Vagina (tissue), 2 donors: ENCODE measurements around the gene AGBL5. TPM values are rescaled to one million over a fixed set of nuclear protein-coding genes. Genes with fewer than 3 reads are reported as not detected.

Source experiments
- DNase-seq, 2 donors: peaks; one replicate each; pipeline ENCODE4 v3.0.0-alpha.2; 2017; ENCODE audit errors: extremely low spot score in 2 of 2
- H3K27ac ChIP-seq: fragments of 200-600 bp; sonication (generic); one replicate; pipeline ENCODE4 v1.5.1; 2019
- H3K27me3 ChIP-seq: fragments of 200-600 bp; sonication (generic); one replicate; pipeline ENCODE4 v1.5.1; 2019
- H3K36me3 ChIP-seq, 2 donors: fragments of 200-600 bp; sonication (generic); one replicate each; pipeline ENCODE4 v1.5.1; 2017 to 2019
- H3K4me1 ChIP-seq: fragments of 200-600 bp; sonication (generic); one replicate; pipeline ENCODE4 v1.5.1; 2019
- H3K4me3 ChIP-seq, 2 donors: fragments of 200-600 bp; sonication (generic); 1 replicate in 1 of 2; 2 replicates in 1 of 2; pipeline ENCODE4 v1.5.1; 2016 to 2019
- H3K9me3 ChIP-seq: fragments of 200-600 bp; sonication (generic); one replicate; pipeline ENCODE4 v1.5.1; 2019
- CTCF ChIP-seq, 3 experiments: fragments of 450-650 bp in 2 of 3; fragments of 200-600 bp in 1 of 3; sonication (generic) in 1 of 3; IDR thresholded peaks; one replicate each; pipeline ENCODE4 v1.5.1; 2017 to 2019; ENCODE audit warnings: antibody characterized with exemption in 3 of 3, mild to moderate bottlenecking in 2 of 3, moderate library complexity in 2 of 3
- POLR2A ChIP-seq, 2 donors: fragments of 450-650 bp; IDR thresholded peaks; one replicate each; pipeline ENCODE4 v1.6.1; 2017; ENCODE audit warnings: antibody characterized with exemption in 2 of 2, mild to moderate bottlenecking in 2 of 2, moderate library complexity in 2 of 2
- POLR2AphosphoS5 ChIP-seq, 2 donors: sonication (generic); formaldehyde crosslinking; IDR thresholded peaks; one replicate each; pipeline ENCODE4 v1.9.0; 2017; ENCODE audit warnings: antibody characterized with exemption in 2 of 2, mild to moderate bottlenecking in 2 of 2, low read depth in 1 of 2; ENCODE audit not compliant: insufficient read depth in 1 of 2
- intact Hi-C: fragments of 100-400 bp; cut with DNase I; formaldehyde crosslinking; loops from one replicate; pipeline ENCODE4 v1.15.1; 2023
- total RNA-seq: library from RNA; depleted of rRNA; stranded (reverse); fragments of >200 nt; gene quantifications from one replicate; pipeline ENCODE4 v1.2.3, GENCODE V29; 2016

AGBL5 gene
- total RNA-seq, 1 donor from 2014 or later: 8.8 TPM

GRCh38 chr2:27095745-27096651 lies 44.5 kb downstream of the AGBL5 start:
- H3K4me3 ChIP-seq: peak overlapping the region; percentile 34 to 43
- DNase-seq: no peak
- intact Hi-C loops: loop anchor here (2.0 to 5.0 kb wide), 2 partner anchors 73 to 186 kb away; partner anchors contain the start of gene TRIM54
- no peaks in the 10 kb centered on the region for H3K27me3 ChIP-seq
- peak in 1 of 2 donors; percentile 37 for TF ChIP-seq POLR2AphosphoS5 (IDR thresholded peaks at IDR 0.05; ENCODE audit: insufficient read depth in 1 of 2, low read depth in 1 of 2)
- no peak for TF ChIP-seq POLR2A (IDR thresholded peaks at IDR 0.05)
- TF ChIP-seq CTCF (IDR thresholded peaks at IDR 0.05): no peak
- no peaks in the 10 kb centered on the region for H3K36me3 ChIP-seq
- H3K4me1 ChIP-seq: peaks cover 8% of the 10 kb centered on the region
- H3K9me3 ChIP-seq: no peaks in the 10 kb centered on the region
- no peak overlapping the region for H3K27ac ChIP-seq

- H3K36me3 ChIP-seq: no peaks in the 10 kb centered on the region
- no peak overlapping the region for H3K27ac ChIP-seq
- no peaks in the 10 kb centered on the region for H3K9me3 ChIP-seq
- no peak overlapping the region for H3K4me3 ChIP-seq
- TF ChIP-seq CTCF (IDR thresholded peaks at IDR 0.05) (no peak), POLR2A (IDR thresholded peaks at IDR 0.05) (no peak), POLR2AphosphoS5 (IDR thresholded peaks at IDR 0.05; ENCODE audit: insufficient read depth in 1 of 2, low read depth in 1 of 2) (no peak)
- no peak for DNase-seq
- intact Hi-C loops: loop anchor here (2.0 to 5.0 kb wide), 2 partner anchors 72 to 185 kb away; partner anchors contain the start of gene TRIM54
- peaks cover 8% of the 10 kb centered on the region for H3K4me1 ChIP-seq
- no peaks in the 10 kb centered on the region for H3K27me3 ChIP-seq
These were observed 45.4 kb downstream of the AGBL5 start for GRCh38 chr2:27096748-27097297.

- H3K9me3 ChIP-seq: no peaks in the 10 kb centered on the region
- H3K27me3 ChIP-seq: no peaks in the 10 kb centered on the region
- H3K36me3 ChIP-seq: no peaks in the 10 kb centered on the region
- no peak overlapping the region for H3K4me3 ChIP-seq
- peaks cover 8% of the 10 kb centered on the region for H3K4me1 ChIP-seq
- intact Hi-C loops: loop anchor here (2.0 to 5.0 kb wide), 2 partner anchors 71 to 185 kb away; partner anchors contain the start of gene TRIM54
- no peak for TF ChIP-seq POLR2A (IDR thresholded peaks at IDR 0.05)
- TF ChIP-seq CTCF (IDR thresholded peaks at IDR 0.05): no peak
- TF ChIP-seq POLR2AphosphoS5 (IDR thresholded peaks at IDR 0.05; ENCODE audit: insufficient read depth in 1 of 2, low read depth in 1 of 2): no peak
- no peak overlapping the region for H3K27ac ChIP-seq
- no peak for DNase-seq
These were observed 45.9 kb downstream of the AGBL5 start for GRCh38 chr2:27097341-27097740.

GRCh38 chr2:27099334-27099955 lies 48.0 kb downstream of the AGBL5 start:
- Histone ChIP-seq H3K4me3 (no peak overlapping the region), H3K27me3 (no peaks in the 10 kb centered on the region), H3K4me1 (peaks cover 8% of the 10 kb centered on the region), H3K9me3 (no peaks in the 10 kb centered on the region), H3K27ac (no peak overlapping the region), H3K36me3 (no peaks in the 10 kb centered on the region)
- intact Hi-C loops: loop anchor here (5.0 kb wide), 1 partner anchor 183 kb away; the partner anchor contains the start of gene TRIM54
- DNase-seq: no peak
- TF ChIP-seq CTCF (IDR thresholded peaks at IDR 0.05) (no peak), POLR2A (IDR thresholded peaks at IDR 0.05) (no peak), POLR2AphosphoS5 (IDR thresholded peaks at IDR 0.05; ENCODE audit: insufficient read depth in 1 of 2, low read depth in 1 of 2) (no peak)
